GM18870 (cell line): ENCODE data around the gene HES1.
"Not testable (repeated sequence)": the region's sequence is repeated elsewhere in the genome, so short reads cannot be mapped to it uniquely, and the experiment has no call there.

Experiments
- ATAC-seq: cut with Tn5 transposase; IDR thresholded peaks from one replicate; pipeline ENCODE4 v1.9.1; 2021; ENCODE audit warnings: moderate library complexity; ENCODE audit not compliant: unreplicated experiment

The HES1 gene, protein sequence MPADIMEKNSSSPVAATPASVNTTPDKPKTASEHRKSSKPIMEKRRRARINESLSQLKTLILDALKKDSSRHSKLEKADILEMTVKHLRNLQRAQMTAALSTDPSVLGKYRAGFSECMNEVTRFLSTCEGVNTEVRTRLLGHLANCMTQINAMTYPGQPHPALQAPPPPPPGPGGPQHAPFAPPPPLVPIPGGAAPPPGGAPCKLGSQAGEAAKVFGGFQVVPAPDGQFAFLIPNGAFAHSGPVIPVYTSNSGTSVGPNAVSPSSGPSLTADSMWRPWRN

DNA sequence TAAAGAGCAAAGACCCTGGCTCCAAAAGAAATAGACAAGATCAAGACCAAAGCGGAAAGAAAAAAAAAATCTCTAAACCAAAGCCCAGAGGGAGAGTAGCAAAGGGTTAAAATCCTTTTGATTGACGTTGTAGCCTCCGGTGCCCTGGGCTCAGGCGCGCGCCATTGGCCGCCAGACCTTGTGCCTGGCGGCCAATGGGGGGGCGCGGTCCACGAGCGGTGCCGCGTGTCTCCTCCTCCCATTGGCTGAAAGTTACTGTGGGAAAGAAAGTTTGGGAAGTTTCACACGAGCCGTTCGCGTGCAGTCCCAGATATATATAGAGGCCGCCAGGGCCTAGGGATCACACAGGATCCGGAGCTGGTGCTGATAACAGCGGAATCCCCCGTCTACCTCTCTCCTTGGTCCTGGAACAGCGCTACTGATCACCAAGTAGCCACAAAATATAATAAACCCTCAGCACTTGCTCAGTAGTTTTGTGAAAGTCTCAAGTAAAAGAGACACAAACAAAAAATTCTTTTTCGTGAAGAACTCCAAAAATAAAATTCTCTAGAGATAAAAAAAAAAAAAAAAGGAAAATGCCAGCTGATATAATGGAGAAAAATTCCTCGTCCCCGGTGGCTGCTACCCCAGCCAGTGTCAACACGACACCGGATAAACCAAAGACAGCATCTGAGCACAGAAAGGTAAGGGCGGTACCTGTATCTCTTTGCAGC is at the start of gene HES1:
TSS of gene HES1 (plus strand) at position 343 of the 713 bp plus-strand sequence. CDS start at position 576, 233 bp downstream.
- peak; percentile 29 for ATAC-seq

DNA sequence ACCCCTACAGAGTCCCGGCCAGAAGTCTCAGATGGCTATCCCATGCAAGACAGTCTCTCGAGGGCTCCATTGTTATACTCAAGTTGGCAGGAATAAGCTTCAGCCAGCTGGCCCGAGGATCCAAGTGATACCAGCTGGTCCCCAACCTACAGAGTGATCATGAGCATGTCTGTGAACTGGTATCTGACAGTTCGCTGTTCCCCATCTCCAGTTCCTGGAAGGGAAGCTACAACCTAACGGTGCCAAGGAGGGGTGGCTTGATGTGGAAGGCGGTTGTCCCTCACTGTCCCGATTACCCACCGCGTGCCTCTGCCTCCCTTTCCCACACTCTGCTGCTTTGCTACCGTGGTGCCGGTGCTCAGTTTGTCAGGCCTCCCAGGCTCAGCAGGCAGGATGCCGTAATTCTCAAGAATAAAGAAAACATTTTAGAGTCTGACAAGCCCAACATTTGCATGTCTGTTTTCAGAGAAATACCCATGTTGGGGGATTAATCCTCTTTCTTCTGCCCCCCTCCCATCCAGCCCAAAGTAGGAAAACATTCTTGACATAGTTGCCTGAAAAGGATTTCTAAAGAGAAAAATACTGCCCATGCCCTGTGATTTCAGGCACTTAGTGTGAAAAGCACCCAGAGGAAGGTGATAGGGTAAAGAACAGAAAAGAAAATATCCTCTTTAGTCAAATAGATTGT is 49.4 kb upstream of the HES1 start:
- no peak for ATAC-seq

DNA sequence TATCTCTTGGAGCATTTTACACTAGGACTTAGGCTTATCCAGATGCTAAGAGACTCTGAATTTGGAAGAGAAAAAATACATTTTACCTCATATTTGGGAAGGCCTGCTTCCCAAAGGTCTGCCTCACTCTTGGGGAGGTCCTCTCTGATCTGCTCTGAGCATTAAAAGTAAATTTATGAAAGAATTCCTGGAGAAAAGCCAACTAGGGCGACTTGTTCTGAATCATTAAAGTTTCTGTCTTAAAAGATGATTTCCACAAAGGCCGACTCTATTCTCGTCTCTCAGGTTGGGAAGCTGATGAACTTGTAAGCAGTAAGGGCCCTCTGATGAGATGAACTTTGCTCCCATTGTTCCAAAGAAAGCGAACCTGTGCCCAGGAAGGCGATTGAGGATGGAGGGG is 48.7 kb upstream of the HES1 start:
- no peak for ATAC-seq

DNA sequence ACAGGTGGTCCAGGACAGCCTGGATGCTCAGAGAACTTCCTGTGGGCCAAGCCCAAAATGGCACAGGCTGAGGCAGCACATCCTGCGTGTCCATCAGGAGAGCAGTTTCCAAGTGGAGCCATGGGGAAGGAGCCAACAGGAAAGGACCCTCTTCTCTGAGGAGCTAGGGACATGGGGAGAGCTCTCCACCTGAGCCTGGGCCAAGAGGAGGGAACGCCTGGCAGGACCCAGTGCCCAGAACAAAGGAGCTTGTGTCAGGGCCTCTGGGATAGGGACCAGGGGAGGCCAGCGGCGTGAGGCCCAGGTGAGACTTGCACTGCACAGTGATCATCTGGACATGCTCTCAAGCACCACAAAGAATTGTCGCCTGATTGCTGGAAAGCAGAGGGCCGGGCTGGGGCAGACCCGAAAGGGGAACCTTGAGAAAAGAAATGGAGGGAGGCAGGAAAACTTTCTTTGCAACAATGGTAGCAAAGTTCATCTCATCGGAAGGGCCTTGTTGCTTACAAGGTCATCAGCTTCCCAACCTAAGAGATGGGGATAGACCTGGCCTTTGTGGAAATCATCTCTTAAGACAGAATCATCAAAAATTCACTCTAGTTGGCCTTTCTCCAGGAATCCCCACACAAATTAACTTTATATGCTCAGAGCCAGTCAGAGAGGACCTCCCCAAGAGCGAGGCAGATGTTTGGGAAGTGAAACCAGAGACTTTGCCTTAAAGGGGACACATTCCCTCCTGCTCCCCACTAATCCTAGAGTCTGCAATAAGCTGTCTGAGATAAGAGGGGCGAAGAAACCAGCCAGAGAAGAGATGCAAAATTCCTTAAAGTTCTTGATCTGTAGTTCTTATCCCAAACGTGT is 47.7 kb upstream of the HES1 start:
- ATAC-seq: no peak

DNA sequence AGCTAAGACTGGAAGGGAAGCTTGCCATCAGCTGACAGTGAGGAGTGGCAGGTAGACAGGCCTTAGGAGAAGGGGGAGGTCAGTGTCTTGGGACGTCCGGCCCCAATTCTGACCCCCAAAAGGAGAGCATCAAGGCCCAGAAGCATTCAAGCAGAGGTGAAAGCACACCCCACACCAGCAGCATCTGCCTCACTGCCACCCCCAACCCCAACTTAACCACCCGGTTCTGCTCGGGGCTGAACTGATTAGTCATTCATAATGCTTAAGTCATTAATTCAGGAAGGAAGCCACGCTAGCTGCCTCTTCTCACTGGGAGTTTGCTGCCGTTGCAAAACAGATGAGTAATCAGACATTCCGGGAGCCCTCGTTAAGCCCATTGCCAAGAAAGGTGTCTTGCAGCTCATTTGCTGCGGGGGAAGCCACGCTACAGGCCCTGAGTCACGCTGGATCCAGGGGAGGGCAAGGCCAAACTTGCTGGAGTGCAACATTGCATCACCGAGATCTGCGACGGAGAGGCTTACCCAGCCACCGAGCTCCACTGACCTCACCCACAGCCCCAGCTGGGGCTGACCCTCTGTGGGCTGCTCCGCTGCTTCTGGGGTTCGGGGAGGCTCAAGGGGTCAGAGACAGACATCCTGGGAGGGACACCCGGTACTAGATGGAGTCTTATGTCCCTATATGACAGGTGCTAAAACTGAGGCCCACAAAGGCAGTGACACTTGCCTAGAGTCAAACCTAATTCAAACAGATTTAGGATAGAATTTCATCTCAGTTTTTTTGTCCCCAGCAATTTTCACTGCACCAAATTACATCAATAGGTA is 46.4 kb upstream of the HES1 start:
- ATAC-seq: no peak

DNA sequence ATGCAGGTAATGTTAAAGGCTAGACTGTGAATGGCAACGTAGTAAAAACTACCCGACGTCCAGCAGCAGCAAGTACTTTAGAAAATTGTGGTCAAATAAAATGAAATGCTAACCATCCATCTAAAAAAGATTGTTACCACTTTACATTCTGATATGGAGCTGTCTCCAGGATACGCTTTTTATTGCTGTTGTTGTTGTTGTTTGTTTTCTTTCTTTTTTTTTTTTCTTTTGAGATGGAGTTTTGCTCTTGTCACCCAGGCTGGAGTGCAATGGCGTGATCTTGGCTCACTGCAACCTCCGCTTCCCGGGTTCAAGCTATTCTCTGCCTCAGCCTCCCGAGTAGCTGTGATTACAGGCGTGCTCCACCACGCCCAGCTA is 45.8 kb upstream of the HES1 start:
- not testable (repeated sequence) for ATAC-seq

DNA sequence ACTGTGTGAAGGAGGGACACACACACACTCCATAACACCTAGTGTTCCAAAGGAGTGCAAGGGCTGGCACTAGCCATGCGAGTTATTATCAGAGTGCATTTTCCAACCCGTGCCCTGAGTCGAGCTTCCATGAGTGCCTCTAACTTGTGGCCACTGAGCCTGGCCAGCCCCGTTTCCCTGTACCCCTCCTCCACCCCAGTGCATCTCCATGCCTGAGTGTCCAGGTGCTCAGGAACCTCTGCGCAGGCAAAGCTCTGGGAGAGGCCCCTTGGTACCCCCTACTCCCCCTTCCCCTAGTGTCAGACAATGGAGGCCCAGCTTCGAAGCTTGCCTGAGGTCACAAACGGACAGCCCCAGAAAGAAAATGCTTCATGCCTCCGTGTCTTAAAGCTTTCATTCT is 45.2 kb upstream of the HES1 start:
- ATAC-seq: no peak

DNA sequence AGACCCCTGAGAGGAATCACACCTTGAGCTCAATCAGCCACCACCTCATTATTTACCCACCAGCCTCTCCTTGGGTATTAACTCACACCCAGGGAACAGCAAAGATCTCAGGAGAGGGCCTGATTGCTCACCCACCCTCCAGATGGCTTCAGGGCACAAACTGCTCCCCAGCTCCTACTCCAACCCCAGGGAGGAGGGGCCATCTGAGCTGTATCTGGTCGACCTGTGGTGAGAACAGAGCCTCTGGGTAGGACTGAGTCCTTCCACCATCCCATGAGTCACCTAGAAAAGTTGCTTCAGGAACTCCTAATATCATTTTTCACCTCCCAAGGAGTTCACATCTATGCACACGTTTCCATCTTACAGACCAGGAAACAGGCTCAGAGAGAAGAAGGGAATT is 44.8 kb upstream of the HES1 start:
- ATAC-seq: no peak

DNA sequence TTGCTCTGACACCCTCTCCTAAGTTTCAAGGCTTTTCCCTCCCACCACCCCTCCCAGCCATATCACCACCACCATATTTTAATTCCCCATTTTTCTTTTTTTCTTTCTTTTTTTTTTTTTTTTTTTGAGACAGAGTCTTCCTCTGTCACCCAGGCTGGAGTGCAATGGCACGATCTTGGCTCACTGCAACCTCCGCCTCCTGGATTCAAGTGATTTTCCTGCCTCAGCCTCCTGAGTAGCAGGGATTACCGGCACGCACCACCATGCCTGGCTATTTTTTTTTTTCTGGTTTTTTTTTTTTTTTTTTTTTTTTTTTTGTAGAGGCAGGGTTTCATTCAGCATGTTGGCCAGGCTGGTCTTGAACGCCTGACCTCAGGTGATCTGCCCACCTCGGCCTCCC is 44.1 kb upstream of the HES1 start:
- ATAC-seq: not testable (repeated sequence)

DNA sequence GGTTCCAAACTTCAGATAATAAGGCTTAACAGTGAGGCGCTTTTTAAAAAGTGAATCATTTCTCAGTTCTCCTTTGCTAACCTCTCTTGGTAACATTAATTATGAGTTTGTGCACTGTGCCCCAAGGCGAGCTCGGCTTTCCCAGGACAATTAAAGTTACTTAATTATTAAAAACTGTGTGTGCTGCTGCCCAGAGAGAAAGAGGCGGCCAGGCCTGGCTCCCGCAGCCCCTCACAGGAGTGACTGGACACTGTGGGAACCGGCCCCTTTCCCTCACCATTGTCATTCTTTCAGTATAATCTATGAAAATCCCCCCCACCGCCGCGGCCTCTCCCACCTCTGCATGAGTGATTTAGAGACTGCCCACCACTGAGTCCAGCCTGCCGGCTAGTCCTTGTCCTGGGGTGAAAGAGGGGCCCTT is 43.1 kb upstream of the HES1 start:
- ATAC-seq: no peak

DNA sequence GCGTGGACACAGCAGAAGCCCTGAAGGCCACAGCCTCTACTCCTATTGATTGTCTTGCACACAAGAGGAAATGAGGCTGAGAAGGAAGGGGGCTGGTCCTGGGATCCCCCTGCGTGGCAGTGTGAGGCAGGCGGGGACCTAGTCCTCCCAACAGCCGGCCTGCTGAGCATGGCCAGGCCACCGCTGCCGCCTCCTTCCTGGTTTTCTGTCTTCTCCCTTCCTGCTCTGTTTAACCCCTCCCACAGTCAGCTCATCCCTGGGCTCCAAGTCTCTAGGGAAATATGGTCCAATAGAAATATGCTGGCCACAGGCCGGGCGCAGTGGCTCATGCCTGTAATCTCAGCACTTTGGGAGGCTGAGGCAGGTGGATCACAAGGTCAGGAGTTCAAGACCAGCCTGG is 42.1 kb upstream of the HES1 start:
- no peak for ATAC-seq

DNA sequence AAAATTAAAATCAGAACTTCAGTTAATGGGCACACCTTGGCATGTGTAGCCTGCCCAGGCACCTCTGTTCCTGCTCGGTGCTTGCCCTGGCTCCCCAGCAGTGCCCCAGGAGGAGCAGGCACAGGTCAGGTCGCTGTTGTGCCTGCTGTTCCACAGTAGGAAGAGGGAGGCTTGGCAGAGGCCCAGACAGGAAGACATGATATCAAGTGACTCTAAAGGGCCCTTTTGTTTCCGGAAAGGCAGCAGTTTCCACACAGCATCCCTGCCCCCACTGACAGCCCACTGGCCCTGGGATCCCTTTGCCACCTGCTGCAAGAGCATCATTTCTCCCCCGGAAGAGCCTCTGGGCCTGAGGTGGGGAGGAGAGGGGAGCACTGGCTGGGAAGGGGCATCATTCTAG is 40.5 kb upstream of the HES1 start:
- ATAC-seq: no peak

DNA sequence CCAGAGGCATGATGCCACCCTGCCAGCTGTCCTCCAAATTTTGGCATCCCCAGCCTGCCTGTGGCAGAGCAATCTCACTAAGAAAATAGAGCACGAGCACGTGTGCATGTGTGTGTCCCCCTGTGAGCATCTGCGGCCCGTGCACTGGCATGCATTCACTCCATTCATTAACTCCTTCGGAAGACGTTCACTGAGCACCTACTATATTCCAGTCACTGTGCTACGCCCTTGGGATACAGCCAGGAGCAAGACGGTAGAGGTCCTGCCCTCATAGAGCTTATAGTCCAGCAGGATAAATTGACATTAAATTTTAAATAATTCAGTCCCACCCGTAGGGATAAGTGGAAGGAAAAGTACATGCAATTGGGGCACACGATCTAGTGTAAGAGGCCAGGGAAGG is 40.0 kb upstream of the HES1 start:
- no peak for ATAC-seq

DNA sequence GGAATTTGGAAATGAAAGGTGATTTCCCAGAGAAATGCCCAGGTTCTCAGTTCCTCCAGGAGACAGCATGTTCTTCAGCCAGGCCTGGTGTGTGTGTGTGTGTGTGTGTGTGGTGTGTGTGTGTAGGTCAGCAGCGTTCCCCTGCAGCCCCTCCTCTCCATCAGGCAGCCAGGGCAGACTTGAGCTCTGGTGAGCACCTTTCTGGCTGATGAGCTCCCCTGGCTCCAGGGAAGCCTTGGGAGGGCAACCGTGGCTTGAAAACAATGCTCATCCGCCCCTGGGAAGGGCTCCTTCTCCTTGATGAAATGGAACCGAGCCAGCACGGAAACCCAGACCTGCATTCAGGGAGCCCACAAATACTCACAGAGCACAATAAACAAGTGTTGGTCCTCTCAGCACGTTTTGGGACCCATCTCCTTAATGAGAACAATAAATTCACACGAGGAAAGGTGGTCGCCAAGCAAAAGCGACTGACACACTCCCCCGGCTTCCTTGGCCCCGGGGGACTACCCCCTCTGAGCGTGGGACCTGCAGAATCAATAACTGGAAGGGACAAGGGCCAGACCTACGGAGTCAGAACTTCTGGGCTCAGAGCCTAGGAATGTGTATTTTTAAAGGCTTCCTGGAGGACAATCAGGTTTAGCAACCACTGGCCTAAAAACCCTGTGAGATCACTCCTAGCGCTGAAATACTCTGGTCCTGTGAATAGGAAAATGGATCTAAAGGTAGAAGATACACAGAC is 38.6 kb upstream of the HES1 start:
- ATAC-seq: no peak

DNA sequence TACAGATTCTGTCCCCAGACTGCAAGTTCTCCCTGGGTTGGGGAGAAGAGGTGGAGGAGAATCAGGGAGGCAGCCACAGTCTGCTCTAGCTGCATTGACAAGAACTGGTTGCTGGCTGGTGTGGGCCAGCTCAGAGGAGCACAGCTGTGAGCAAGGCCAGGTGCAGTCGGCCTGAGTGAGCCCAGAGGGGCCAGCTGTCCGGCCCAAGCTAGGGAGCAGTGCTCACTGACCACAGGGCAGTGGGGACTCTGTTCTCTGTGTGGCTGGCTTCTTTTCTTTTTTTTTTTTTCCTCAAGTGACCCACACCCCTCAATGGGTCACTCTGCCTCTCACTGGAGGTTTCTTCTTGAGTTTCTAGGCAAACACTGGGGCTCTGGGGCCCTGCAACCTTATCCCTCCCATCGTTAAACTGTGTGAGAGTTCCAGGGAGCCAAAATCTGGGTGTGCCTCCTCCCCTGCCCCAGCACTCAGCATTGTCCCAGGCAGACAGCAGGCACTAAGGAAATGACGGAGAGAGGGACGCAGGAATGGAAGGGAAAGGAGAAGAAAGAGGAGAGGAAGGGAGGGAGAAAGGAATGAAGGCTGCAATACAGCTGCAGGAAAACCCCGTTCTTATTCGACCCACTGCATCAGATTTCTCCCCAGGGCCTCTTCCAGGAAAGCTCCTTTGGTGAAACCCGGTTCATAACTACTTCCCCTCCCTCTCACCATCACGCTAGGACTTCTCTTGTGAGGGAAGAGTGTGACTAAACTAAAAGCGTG is 37.7 kb upstream of the HES1 start:
- ATAC-seq: no peak

DNA sequence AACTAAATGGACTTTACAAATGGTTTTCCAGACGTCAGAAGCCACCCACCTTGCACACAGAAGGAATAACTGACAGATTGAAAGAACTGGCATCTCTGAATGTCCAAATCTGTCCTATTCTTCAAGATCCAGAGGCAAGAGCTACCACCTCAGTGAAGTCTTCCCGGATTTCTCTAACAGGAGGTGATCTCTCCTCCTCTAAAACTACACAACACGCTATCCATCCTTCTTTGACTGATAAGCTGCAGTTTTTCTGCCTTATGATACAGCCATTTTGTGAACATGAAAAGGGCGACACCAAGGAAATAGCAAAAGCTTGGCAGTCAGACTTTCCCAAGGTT is 37.1 kb upstream of the HES1 start:
- ATAC-seq: no peak

DNA sequence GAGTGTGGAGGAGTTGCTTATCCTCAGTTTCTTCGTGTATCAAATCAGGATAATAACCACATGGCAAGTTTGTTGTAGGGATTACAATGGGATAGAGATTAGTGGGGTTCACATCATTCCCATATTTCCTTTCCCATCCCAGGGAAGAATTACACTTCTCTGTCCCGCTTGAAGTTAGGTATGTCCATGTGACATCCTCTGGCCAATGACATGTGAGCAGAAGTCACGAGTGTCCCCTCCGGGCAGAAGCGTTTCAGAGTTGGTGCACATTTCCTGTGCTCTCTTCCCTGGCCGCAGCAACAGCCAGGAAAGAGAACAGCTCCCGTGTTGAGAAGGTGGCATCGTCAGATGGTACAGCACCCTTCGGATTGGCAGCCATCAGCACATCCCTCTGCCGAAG is 36.7 kb upstream of the HES1 start:
- no peak for ATAC-seq

DNA sequence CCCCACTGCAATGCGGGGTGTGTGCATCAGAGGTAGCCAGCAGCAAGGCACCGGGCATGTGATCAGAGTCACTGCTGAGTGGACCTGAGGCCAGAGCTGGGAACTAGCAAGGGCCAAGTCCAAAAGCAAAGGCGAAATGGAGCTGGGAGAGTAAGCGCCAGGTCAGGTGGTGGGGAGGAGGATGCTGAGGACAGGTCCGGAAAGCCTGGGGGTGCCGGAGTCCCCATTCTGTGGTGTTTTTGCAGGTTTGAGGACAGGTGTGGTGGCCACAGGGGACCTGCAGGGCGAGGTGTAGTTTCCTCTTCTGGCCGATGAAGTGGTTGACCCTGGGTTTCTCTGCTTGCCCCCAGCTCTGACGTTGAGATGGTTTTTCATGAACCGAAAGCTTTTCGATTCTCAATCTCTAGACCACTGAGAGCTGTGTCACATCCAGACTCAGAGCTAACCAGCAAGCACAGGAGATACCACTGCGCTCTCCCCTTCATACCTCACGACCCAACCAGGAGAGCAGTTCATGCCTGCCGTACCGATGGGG is 35.0 kb upstream of the HES1 start:
- peak; percentile 79 for ATAC-seq
